ENCODE data around the gene CCDC33.
"Not testable (repeated sequence)": the region's sequence is repeated elsewhere in the genome, so short reads cannot be mapped to it uniquely, and the experiment has no call there.

CCDC33 gene

DNA sequence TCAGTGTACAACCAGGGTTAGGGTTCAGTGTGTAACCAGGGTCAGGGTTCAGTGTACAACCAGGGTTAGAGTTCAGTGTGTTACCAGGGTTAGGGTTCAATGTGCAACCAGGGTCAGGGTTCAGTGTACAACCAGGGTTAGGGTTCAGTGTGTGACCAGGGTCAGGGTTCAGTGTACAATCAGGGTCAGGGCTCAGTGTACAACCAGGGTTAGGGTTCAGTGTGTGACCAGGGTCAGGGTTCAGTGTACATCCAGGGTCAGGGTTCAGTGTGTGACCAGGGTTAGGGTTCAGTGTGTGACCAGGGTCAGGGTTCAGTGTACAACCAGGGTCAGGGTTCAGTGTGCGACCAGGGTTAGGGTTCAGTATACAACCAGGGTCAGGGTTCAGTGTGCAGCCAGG lies 98.0 kb downstream of the CCDC33 start:
- DNase-seq (ENCODE audit: low read depth, low spot score), result no peak

DNA sequence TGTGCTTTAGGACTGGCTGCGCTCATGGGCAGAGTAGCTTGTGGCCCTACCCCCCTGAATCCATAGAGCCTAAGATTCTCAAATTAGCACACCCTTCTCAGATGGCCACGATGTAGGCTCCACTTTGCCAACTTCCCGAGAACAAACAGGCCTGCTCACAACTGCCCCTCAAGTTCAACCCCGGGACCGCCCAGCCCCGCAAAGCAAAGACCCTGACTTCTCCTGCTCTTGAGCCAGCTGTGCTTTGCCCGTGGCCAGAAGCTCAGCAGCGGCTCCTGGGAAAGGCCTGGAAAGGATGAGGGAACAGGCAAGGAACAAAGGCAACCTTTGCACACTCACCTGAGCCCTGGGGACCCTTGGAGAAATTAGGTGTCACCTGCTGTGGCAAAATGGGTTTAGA lies 99.3 kb downstream of the CCDC33 start:
- no peak for DNase-seq (ENCODE audit: low read depth, low spot score)

DNA sequence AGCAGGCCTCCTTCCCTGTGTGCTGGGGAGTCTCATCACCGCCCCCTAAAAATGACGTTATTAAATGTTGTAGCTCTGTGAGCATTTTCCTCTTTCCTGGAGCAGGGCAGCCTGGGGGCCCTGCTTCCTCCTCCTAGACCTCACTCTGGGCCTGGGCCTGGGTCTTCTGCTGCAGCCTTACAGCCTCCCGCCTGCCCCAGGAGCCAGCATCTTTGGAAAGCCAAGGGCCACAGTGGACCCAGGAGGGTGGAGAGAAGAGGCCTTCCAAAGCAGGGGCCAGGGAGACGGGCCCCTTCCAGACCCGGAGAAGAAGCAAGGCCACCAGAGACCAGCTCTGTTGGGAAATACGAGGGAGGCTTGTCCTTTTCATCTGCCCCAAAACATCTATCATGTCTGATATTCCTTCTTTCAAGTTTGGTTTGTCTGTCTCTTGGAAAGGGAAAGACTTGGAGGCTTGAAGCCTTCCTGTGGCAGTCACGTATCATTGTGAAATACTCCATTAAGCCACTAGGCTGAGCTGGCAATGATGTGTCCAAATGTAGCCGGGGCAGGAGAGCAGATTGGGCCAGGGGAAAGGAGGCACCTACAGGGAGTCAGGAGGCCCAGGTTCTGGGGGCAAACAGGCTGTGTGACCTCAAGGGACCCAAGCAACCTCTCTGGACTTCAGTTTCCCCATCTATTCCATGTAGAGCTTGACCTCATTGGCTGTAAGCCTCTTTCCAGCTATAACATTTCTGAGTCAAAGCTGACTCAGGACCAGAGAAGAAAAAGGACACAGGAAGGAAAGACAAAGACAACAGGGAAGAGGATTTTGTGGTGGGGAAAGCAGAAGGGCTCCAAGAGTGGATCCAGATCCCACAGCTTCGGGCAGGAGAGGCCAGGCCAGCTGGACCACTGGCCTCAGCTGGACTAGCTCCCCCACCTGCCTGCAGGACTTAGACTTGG lies 100.2 kb downstream of the CCDC33 start:
- no peak for DNase-seq (ENCODE audit: low read depth, low spot score)

DNA sequence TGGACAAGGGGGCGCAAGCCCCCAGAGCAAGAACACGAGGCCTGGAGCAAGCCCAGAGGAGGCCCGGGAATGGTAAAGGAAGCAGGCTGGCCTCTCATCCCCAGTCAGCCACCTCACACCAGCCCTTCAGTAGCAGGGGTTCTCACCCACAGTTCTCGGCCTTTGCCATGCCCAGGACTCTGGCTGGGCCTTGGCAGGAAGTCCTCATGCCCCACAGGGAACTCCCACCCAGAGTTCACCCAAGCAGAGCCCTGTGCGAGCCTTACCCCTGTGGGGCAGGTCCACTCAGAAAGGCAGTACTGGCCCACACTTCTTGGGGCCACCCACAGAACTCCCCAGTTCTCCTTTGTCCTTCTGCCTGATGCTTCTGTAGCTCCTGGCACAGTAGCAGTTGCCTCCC lies 101.0 kb downstream of the CCDC33 start:
- no peak for DNase-seq (ENCODE audit: low read depth, low spot score)

DNA sequence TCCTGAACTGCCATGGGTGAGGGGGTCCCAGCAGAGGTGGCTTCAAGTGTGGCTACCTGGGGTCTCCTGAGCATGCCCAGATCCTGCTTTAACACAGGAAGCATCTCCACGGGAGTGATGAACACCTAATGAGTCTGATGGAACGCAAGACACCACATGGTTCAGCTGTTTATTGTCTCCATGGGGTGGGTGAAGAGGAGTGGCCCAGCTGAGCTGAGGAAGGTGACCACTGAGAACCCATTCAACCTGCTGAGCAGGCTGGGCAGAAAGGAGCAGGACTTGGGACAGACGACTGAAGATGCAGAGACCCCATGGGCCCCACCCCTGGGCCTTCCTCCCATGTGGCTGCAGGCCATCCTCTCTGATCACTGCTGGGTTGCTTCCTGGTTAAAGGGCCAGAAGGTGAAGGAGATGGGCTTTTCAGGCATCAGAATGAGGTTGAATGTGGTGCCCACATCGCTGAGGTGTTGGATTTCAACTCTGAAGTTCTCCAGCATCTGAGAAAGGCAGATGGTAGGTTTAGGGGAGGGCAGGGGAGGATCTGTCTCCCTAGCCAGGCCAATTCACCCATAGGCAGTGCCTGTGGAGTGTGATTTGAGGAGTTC lies 101.6 kb downstream of the CCDC33 start:
- DNase-seq (ENCODE audit: low read depth, low spot score), result no peak

DNA sequence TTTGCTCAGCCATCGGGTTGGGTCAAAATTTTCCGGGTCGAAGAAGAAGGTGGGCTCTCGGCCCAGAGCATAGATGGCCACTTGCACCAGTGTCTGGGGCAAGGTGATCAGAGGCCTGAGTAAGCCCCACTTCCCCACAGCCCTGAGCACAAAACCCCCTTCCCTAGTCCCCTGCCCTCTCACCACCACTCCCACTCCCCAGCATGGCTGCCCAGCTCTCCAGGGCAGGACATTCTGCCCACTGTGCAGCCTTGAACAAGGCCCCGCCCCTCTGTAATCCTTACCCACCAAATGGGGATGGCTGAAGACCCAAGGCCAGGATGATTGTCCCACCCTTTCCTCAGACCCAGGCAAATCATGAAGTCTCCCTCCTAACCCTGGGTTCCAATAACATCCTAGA lies 102.5 kb downstream of the CCDC33 start:
- DNase-seq (ENCODE audit: low read depth, low spot score), result no peak

DNA sequence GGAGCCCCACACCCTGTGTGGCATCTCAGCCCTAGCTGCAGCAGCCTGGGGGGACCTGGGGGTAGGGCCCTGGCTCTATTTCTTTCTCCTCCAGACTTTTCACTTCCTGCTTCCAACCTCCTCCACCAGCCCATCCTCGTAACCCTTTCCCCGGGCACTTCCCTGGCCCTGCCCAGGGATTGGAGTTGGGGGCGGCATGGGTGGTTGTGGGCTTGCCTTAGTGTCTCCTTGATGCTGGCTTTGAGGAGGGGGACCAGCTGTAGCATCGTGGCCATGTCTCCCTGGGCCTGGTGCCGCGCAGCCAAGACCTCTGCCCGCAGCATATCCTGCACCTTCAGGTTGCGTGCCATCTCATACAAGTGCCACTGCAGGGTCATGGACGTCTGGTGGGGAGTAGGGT lies 103.2 kb downstream of the CCDC33 start:
- DNase-seq (ENCODE audit: low read depth, low spot score), result no peak

DNA sequence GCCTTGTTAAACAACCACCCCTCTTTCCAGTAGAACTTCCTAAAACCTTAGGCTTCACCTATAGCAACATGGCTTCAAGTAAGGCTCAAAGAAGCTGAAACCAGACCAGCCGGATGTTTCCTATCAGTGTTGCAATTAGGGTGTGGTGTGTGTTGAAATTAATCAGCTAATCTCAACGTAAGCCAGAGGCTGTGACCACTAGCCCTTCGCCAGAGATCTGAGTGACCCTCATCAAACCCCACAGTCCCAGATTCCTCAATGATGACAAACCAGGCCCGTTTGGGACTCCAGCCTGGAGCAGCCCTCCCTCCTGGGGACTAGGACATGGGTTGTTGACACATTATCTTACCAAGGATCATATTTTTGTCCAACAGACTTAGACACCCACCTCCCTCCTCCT lies 104.0 kb downstream of the CCDC33 start:
- no peak for DNase-seq (ENCODE audit: low read depth, low spot score)

DNA sequence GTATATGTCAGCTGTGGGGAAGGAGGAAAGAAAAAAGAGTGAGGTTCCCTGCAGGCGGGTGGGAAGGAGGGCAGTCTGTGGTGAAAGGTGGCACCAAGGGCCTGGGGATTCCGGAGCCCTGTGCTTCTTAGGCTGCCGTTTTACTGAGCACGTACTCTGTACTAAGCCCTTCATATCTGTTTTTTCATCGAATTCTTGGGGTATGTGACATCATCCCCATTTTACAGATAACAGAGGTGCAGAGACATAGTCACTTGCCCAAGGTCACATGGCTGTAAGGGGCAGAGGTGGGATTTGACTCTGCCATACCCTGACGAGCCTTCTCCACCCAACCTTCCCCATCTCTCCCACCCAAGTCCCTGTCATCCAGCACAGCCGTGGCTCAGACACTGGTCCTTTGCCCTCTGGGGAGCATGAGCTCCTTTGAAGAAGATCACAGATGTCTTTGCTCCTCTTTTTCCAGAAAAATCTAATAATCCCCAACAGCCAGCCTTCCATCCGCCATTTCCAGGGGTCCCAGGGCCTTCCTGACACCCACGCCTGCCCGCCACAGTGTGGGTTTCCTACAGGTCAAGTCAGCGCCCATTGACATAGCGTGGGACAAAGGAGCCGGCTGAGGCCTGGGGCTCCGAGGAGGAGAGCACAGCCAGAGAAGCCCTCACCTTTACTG lies 107.1 kb downstream of the CCDC33 start:
- no peak for DNase-seq (ENCODE audit: low read depth, low spot score)

DNA sequence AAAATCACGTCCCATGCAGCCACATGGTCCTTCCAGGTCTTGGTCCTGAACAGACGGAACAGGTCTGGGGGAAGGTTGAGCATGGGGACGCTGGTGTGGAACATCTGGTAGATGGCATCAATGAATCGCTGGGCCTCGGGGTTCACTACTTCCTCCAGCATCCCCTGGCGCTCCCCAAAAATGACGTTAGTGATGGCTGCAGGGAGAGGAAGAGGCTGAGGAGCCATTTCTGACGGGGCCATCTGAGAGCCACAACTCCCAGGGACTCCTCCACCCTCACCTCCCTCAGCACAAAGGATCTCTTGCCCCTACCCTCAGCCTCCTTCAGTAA lies 107.6 kb downstream of the CCDC33 start:
- no peak for DNase-seq (ENCODE audit: low read depth, low spot score)

DNA sequence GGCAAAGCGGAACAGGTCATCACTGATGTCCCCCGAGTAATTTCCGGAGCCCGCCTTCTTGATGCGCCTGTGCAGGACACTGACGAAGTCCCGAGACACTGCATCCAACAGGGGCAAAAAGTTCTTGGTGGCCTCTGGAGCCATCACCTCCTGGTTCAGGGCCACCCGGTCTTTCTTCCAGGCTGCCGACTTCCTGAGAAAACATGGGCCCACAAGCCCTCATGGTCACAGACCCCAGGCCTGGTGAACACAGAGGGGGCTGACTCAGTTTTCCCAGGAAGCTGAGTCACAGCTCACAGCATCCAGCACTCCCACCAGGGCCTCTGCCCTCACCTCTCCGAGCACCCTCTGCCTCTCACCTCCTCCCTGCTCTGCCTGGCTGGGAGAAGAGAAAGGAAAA lies 108.9 kb downstream of the CCDC33 start:
- no peak for DNase-seq (ENCODE audit: low read depth, low spot score)

DNA sequence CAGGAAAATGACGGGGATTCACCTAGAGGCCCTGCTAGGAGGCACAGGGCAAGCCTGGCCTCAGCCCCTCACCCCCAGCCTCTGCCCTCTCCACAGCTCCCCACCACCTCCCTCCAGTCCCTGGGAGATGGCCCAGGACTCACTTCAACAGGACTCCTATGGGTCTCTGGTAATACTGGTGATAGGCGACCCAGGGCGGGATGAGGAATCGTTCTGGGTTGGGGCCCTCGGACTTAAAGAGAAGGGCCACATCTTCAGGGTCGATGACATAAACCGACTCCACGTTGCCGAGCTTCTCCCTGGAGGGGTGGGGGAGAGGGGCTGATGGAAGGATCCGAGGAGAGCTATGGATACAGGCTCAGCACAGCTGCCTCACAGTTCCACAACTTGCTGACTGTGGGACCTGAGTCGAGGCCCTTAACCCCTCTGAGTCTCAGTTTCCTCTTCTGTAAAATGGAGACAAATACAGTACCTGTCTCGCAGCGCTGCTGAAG lies 111.7 kb downstream of the CCDC33 start:
- no peak for DNase-seq (ENCODE audit: low read depth, low spot score)

DNA sequence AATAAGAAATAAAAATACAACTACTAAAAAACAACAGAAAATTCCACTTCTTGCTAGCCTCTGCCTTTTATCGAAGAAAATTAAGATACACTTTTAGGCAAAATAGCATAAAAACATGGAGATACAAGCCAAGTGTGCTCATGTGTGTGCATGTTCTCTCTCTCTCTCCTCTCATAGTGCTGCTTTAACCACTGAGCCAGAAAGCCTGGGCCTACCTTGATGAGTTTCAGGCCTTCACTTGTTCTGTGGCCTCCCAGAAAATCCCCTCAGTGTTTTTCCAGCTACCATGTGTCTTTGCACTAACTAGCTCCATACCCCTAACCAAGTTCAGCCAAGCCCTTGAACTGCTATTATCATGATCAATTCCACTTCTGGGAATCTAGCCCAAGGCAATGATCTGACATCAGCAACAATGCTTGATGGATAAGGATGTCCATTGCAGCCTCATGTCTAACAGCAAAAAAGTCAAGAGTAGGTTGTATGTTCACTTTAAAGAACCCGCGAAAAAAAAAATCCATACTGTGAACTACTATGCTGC lies 113.2 kb downstream of the CCDC33 start:
- no peak for DNase-seq (ENCODE audit: low read depth, low spot score)

DNA sequence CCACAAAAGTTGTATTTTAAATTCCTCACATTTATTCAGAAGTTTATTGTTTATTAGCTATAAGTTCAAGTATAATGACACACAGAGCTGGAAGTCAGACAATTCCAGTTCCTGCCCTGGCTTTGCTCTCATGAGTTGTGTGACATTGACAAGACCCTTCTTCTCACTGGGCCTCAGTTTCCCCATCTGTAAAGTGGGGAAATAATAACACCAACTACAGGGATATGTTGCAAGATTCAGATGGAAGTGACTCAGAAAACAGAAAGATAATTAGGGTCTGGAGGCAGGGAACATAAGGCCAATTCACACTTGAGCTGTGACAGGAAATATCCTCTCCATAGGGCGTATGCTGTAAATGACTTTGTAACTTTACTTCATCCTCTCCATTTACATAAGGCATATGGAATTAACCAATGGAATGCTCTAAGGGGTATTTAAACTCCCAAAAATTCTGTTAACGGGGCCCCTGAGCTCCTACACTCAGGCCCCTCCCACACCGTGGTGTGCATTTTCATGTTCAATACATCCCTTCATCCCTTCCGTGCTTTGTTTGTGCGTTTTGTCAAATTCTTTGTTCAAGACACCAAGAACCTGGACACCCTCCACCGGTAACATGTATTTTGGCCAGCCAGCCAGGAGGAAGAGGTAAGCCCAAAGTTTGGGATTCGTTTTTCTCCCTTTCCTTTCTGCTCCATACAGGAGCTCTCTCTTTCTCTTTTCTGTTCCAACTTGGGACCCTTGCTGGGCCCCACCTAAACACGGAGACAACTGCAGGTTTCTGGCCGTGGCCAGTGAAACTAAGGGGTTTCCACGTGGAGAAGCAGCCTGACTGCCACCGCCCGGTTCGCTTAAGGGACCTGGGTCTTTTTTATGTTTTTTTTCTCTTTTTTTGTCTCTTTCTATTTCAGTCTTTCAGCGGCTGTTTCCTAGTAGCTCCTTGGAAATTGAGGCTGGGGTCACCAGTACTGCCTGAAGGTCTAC lies 114.5 kb downstream of the CCDC33 start:
- no peak for DNase-seq (ENCODE audit: low read depth, low spot score)

DNA sequence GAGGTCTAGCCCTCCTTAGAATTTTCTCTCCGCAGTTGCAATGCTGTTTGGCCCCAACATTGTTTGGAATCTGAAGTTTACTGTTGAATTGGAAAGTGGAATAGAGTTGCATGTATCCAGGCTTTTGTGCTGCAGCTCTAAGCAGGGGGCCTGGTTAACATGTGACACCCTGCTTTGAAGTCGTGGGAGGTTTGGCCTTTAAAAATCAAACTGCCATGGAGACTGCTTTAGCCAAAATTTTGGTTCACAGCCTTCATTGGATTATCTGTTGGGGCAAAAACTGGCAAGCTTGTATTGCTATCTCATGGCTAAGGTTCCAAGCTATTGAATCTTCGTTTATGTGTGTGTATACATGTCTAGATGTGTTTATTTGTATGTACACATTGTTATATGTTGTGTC lies 115.5 kb downstream of the CCDC33 start:
- DNase-seq (ENCODE audit: low read depth, low spot score), result no peak

DNA sequence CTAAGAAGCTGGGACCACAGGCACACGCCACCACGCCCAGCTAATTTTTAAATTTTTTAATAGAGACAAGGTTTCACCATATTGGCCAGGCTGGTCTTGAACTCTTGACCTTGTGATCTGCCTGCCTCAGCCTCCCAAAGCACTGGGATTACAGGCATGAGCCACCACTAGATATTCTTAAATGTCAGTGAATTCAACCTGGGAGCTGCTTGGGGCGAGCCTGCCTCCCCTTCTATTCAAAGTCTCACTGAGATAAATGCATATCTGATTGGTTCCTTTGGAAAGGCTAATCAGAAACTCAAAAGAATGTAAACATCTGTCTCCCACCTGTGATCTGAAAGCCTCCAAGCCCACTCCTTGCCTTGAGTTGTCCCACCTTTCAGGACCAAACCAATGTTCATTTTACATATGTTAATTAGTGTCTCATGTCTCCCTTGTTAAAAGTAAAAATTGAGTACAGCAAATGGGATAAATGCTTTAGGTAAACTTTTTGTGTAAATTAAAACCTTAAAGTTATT lies 116.3 kb downstream of the CCDC33 start:
- DNase-seq (ENCODE audit: low read depth, low spot score), result no peak

DNA sequence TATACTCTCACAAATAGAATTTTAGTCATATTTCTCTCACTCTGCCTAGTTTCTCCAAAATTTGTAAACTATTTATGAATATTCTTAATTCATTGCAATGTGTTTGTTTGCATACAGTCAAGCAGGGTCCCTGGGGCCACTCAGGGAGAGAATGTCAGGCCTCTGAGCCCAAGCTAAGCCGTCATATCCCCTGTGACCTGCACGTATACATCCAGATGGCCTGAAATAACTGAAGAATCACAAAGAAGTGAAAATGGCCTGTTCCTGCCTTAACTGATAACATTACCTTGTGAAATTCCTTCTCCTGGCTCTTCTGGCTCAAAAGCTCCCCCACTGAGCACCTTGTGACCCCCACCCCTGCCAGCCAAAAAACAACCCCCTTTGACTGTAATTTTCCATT lies 117.9 kb downstream of the CCDC33 start:
- not testable (repeated sequence) for DNase-seq (ENCODE audit: low read depth, low spot score)

DNA sequence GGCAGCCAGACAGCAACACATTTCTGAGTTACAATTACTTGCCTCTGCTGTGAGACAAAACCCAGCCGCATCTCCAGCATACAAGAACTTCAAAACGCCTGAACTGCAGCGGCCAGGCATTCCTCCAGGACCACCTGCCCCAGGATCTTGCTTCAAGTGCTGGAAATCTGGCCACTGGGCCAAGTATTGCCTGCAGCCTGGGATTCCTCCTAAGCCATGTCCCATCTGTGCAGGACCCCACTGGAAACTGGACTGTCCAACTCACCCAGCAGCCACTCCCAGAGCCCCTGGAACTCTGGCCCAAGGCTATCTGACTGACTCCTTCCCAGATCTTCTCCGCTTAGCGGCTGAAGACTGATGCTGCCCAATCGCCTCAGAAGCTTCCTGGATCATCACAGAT lies 119.9 kb downstream of the CCDC33 start:
- DNase-seq (ENCODE audit: low read depth, low spot score), result not testable (repeated sequence)

DNA sequence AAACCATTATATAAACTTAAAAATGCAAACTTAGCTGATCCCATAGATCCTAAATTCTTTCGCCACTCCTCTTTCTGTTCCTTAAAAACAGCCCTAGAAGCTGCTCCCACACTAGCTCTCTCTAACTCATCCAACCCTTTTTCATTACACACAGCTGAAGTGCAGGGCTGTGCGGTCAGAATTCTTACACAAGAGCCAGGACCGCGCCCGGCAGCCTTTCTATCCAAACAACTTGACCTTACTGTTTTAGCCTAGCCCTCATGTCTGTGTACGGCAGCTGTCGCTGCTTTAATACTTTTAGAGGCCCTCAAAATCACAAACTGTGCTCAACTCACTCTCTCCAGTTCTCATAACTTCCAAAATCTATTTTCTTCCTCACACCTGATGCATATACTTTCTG lies 121.4 kb downstream of the CCDC33 start:
- not testable (repeated sequence) for DNase-seq (ENCODE audit: low read depth, low spot score)

DNA sequence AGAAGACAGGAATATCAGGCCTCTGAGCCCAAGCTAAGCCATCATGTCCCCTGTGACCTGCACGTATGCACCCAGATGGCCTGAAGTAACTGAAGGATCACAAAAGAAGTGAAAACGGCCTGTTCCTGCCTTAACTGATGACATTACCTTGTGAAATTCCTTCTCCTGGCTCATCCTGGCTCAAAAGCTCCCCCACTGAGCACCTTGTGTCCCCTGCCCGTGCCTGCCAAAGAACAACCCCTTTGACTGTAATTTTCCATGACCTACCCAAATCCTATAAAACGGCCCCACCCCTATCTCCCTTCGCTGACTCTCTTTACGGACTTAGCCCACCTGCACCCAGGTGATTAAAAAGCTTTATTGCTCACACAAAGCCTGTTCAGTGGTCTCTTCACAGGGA lies 123.2 kb downstream of the CCDC33 start:
- DNase-seq (ENCODE audit: low read depth, low spot score), result not testable (repeated sequence)

DNA sequence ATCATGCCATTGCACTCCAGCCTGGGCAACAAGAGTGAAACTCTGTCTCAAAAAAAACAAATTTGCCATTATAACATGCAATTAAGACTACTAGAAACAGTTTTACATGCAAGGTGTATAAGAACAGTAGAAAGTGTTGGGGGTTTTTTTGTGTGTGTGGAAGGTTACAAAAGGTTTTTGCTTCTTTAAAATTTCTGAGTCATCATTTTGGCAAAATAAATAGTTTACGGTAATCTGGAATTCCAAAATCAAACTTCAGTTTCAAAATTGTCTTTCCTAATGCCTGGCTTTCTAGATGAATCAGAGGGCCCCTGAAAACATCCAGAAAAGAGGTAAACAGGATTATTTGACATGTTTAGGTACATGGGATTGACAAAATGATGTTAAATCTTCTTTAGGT lies 124.7 kb downstream of the CCDC33 start:
- DNase-seq (ENCODE audit: low read depth, low spot score), result not testable (repeated sequence)
